Stimulated activated CD4-positive, alpha-beta T cell treated with anti-CD3 and anti-CD28 coated beads, Interleukin-1b, Interleukin-23, amount 100 ng/mL, for 1 hour (primary cell): ENCODE measurements around the gene FRMD4A.

Experiments
- DNase-seq, 2 donors: peaks; one replicate each; pipeline ENCODE4 v3.0.0-alpha.2; 2020; ENCODE audit warnings: low read depth in 2 of 2

Gene FRMD4A

GRCh38 chr10:14190702-14191101 is 140.0 kb downstream of the FRMD4A start:
- DNase-seq: no peak

GRCh38 chr10:14186245-14186644 is 144.5 kb downstream of the FRMD4A start:
- DNase-seq: no peak

GRCh38 chr10:14185316-14186045 is 145.2 kb downstream of the FRMD4A start:
- DNase-seq: no peak

GRCh38 chr10:14184841-14185315 is 145.8 kb downstream of the FRMD4A start:
- DNase-seq: no peak

GRCh38 chr10:14182781-14183180 is 147.9 kb downstream of the FRMD4A start:
- no peak for DNase-seq

- DNase-seq: no peak
Observed at GRCh38 chr10:14181567-14181936, 149.2 kb downstream of the FRMD4A start.

GRCh38 chr10:14180911-14181566 is 149.7 kb downstream of the FRMD4A start:
- DNase-seq: no peak

- no peak for DNase-seq
Observed at GRCh38 chr10:14179251-14179650, 151.5 kb downstream of the FRMD4A start.

GRCh38 chr10:14173706-14174594 is 156.8 kb downstream of the FRMD4A start:
- no peak for DNase-seq

- no peak for DNase-seq
Observed at GRCh38 chr10:14173391-14173705, 157.4 kb downstream of the FRMD4A start.

- no peak for DNase-seq
Observed at GRCh38 chr10:14172336-14172950, 158.3 kb downstream of the FRMD4A start.

GRCh38 chr10:14171336-14171735 is 159.4 kb downstream of the FRMD4A start:
- DNase-seq: no peak

GRCh38 chr10:14163377-14164086 is 167.2 kb downstream of the FRMD4A start:
- no peak for DNase-seq

GRCh38 chr10:14162629-14163344 is 167.9 kb downstream of the FRMD4A start:
- DNase-seq: no peak

- no peak for DNase-seq
Observed at GRCh38 chr10:14162061-14162460, 168.7 kb downstream of the FRMD4A start.

GRCh38 chr10:14160299-14160698 is 170.4 kb downstream of the FRMD4A start:
- DNase-seq: no peak

GRCh38 chr10:14158575-14158974 is 172.1 kb downstream of the FRMD4A start:
- no peak for DNase-seq

- DNase-seq: no peak
Observed at GRCh38 chr10:14156104-14156503, 174.6 kb downstream of the FRMD4A start.

- no peak for DNase-seq
Observed at GRCh38 chr10:14153570-14154055, 177.1 kb downstream of the FRMD4A start.

GRCh38 chr10:14151571-14151970 is 179.2 kb downstream of the FRMD4A start:
- DNase-seq: no peak

- DNase-seq: no peak
Observed at GRCh38 chr10:14150526-14150925, 180.2 kb downstream of the FRMD4A start.
